NCI-H524 (cell line): ENCODE results near the gene MRTFA.
"Not testable (repeated sequence)": the region's sequence is repeated elsewhere in the genome, so short reads cannot be mapped to it uniquely, and the experiment has no call there.

Experiments
- DNase-seq, 2 experiments: peaks; one replicate each; lab custom pipeline; 2025; lab: John Stamatoyannopoulos, UW

Gene MRTFA

DNA sequence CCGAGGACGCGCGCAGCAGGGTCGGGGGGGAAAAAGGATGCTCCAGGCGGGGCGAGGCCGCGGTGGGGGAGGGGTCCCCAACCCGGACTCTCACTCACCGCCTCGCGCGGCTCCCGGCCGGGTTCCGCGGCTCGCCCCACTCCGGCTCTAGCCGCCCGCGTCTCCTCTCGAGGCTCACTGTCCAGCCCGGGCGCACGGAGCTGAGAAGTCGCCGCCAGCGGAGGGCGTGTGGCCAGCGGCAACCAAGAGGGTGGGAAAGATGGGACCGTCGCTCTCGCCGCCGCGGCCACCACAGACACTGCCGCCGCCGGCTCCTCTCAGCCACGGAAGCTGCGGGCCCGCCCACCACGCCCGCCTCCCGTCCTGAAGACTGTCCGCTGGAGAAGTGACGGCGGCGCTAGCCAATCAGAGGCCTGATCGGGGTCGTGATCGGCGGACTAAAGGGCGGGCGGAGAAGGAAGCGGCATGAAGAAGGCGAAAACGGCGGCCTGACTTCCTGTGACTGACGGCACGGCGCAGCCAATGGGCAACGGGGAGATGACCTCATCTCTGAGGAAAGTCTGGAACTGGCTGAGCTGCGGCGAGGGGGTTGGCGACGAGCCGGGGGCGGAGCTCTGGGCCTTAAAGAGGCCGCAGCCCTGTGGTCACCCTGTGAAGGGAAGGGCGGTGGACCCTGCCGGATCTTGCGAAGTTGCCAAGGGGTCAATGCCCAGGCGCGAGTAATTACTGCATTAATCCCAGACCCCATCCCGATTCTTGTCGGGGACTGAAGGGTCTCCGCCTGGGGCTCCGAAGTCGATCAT lies at the start of gene MRTFA:
MRTFA (minus strand) TSS at position 340 of the 803 bp plus-strand sequence.
- peak; percentile 99 for DNase-seq

DNA sequence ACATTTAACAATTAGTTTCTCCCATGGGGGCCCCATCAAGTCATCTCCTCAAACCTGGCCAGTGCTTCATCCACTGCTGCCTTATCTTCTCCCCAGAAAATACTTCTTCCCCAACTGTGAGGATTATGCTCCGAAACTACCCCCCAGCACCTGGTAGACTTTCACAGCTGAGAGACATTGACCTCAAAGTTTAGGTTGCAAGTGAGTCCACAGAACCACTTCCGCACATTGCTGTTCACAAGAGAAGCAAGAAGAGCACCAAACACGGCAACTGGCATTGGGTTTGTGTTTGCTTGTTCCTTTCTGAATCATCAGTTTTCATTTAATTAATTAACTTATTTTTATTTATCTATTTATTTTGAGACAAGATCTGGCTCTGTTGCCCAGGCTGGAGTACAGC lies 48.9 kb upstream of the MRTFA start:
- DNase-seq = no peak

DNA sequence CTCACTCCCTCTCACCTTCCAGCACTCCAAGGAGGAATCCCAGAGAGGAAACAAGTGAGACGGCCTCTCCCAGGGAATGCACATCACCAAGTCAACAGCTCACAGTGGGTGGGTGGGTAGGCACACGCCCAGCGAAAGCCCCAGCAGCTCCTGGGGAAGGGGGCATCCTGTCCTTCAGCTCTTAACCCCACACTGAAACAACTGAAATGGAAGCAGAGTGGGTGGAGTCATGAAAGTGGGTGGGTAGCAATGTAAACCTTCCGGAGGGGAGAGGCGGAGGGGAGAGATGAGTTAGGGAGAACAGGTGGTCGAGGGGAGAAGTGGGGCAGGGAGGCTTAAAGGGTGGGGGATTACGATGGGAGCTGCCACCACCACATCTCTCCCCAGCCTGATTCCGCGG lies 48.2 kb upstream of the MRTFA start:
- DNase-seq = peak; percentile 78 to 89

DNA sequence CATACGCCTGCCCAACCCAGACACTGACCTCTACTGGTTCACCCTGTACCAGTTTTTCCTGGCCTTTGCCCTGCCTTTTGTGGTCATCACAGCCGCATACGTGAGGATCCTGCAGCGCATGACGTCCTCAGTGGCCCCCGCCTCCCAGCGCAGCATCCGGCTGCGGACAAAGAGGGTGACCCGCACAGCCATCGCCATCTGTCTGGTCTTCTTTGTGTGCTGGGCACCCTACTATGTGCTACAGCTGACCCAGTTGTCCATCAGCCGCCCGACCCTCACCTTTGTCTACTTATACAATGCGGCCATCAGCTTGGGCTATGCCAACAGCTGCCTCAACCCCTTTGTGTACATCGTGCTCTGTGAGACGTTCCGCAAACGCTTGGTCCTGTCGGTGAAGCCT lies 44.9 kb upstream of the MRTFA start:
- DNase-seq = no peak

DNA sequence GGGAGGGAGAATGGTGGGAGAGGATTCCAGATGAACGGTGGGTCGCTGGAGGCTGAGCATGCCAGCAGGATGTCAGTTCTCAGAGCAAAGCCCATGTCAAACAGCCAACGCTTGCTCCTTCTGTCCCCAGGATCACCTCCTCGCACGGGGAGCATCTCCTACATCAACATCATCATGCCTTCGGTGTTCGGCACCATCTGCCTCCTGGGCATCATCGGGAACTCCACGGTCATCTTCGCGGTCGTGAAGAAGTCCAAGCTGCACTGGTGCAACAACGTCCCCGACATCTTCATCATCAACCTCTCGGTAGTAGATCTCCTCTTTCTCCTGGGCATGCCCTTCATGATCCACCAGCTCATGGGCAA lies 44.3 kb upstream of the MRTFA start:
- DNase-seq = no peak

DNA sequence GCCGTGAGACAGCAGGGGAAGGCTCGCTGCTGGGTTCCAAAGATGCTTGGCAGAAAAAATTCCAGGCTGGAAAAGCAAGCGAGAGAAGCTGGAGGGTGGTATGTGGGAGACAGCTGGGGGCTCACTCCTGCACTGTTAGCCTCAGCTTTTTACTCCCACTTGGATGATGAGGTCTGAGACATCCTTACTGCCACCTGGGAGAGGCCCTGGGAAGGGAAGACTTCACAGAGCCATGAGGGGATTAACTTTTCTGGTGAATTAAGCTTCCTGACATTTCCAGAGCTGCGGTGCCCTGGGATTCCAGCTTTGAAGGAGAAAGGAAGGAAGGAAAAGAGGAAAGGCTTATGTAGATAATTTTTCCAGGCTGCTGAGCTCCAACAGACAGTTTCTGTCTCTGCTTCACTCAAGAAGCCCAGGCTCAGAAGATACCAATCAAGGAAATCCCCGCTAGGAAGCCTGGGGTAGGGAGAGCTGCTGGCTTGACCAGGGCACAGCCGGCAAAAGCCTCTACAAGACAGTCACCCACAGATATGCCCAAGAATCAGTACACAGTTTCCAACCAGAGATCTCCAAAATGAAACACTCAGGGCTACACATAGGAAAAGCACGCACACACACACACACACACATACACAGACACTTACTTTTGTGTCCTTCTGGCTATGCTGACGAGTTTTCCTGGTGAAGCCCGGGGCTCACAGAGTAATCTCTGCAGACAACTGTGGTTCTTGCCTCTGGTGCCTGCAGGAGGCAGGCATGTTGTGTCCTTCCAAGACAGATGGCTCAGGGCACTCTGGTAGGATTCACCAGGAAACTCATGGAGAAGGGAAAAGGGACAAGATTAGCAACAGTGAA lies 43.7 kb upstream of the MRTFA start:
- peak; percentile 82 to 93 for DNase-seq

DNA sequence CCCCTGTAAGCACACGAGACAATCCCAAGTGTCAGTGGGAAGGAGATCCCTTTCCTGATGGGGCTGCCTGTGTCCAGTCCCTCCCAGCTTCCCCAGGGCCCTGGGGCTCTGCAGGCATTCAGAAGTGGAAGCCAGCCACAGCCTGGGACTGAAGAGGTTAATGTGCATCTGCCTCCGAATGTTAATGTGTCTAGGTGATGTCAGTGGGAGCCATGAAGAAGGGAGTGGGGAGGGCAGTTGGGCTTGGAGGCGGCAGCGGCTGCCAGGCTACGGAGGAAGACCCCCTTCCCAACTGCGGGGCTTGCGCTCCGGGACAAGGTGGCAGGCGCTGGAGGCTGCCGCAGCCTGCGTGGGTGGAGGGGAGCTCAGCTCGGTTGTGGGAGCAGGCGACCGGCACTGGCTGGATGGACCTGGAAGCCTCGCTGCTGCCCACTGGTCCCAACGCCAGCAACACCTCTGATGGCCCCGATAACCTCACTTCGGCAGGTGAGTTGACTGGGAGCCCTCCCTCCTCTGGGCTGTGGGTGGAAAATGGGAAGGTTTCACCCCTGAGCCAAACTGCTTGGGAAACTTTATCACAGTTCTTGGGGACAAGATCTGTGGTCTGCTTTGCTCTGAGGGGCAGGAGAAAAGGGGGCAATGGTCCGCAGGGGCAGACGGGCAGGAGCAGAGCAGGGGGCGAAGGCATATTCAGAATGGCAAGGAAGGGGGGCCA lies 42.9 kb upstream of the MRTFA start, which contains the start of gene MCHR1:
MCHR1 (plus strand) TSS at position 236 of the 715 bp plus-strand sequence; CDS start at position 405, 169 bp downstream.
- DNase-seq = peak in 1 of 2 experiments; percentile 51

DNA sequence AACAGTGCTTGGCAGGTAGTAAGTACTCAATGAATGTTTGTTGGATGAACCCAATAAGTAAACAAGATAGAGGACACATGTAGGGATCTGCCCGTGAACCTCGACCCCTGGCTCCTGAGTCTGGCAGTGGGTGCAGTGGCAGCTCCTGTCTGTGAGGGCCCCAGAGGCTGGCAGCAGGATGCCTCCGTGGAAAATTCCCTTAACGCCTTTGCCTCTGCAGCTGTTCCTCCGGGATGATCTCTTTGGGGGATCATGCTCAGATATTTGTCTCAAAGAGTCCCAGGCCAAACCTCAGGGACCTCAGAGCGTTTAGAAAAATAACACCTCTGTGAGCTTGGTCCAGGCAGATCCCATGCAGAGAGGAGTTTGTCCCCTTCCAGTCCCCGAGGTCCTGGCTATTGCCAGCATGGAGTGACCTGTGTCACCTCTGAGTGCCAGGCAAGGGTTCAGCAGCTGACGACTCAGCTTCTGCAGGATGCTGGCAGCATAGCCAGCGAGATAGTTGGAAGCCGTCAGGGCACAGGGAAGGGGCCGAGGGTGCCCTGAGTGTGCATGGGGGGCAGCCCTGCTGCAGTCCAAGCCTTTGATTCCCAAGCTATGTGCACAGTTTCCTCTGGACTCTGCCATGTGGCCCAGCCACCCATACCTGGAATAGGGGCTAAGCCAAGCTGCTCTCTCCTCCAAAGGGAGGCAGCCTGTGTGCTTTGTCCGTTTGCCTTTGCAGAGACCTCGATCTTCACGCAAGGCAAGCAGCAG lies 42.2 kb upstream of the MRTFA start:
- DNase-seq = peak in 1 of 2 experiments; percentile 37

DNA sequence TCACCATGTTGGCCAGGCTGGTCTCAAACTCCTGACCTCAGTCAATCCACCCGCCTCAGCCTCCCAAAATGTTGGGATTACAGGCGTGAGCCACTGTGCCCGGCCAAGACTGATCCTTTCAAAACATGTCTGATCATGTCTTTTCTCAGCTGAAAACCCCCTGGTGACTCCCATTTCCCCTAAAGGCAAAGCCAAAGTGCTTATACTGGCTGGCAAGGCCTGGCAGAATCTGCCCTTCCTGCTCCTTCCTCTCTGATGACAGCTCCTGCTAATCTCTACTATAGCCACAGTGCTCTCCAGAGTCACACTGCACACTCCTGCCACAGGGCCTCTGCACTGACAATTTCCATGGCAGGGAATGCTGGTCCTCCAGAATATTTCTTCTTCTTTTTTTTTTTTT lies 40.1 kb upstream of the MRTFA start:
- DNase-seq = no peak

DNA sequence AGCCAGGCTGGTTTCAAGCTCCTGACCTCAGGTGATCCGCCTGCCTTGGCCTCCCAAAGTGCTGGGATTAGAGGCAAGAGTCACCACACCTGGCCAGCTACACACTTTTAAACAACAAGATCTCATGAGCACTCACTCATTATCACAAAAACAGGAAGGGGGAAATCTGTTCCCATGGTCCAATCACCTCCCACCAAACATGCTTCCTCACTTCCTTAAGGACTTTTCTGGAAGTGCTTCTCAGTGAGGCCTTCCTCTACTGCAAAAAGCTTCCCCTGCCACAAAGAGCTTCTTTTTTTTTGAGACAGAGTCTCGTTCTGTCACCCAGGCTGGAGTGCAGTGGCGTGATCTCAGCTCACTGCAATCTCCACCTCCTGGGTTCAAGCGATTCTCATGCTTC lies 39.6 kb upstream of the MRTFA start:
- not testable (repeated sequence) for DNase-seq

DNA sequence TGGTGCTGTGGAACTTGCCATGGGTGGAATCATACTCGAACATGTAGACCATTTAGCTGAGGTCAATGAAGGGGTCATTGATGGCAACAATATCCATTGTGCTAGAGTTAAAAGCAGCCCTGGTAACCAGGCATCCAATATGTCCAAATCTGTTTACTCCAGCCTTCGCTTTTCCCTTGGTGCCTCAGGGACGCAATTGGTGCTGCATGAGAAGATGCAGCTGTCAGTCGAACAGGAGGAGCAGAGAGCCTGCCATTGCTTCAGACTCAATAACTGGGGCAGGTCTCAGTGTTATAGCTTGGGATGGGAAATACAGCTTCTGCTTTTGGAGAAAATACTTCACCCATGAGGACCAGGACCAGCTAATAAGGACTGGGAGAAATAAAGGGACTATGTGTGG lies 37.8 kb upstream of the MRTFA start:
- DNase-seq = no peak

DNA sequence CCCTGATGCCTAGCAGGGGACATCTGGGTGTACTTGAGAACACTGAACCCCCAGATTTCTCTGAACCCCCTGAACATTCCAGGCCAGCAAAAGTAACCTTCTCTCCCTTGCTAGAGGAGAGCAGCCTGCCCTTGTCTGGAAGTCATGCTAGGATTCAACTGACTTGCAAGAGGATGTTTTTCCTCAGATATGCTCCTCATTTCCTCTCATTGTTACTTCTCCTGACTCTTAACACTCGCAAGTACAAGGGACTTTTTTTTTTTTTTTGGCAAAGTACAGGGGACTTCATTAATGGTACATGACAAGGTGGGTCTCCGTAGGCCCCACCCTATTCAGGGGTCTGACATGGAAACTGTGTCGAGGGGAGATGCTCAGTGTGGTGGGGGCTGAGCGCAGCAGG lies 36.5 kb upstream of the MRTFA start:
- no peak for DNase-seq

DNA sequence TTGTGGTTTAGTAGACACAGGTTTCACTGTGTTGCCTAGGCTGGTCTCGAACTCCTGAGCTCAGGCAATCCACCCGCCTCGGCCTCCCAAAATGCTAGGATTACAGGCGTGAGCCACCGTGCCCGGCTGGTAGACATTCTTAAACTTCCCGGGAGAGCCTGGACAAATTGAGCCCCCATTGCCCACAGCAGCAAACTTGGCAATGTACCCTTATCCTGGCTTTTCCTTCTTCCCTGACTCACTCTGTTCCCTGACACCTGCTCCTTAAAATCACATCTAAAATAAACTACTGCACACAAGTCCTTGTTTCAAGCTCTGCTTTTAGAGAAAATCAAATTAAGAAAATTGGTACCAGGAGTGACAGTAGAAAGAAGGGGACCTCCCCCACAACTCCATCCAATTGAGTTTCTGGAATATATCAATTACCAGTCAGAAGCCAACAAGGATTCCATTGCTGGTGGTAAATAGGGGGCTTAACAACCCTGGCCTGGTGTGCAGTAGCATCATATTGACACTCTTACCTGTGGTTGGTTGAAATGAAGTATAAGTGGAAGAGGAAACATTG lies 35.4 kb upstream of the MRTFA start:
- no peak for DNase-seq

DNA sequence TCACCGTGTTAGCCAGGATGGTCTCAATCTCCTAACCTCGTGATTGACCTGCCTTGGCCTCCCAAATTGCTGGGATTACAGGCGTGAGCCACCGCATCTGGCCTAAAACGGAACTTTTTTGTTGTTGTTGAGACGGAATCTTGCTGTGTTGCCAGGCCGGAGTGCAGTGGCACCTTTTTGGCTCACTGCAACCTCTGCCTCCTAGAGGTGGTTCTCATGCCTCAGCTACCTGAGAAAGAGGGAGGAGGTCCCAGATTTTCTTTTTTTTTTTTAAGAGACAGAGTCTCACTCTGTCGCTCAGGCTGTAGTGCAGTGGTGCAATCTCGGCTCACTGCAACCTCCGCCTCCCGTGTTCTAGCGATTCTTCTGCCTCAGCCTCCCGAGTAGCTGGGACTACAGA lies 34.9 kb upstream of the MRTFA start:
- DNase-seq = no peak

DNA sequence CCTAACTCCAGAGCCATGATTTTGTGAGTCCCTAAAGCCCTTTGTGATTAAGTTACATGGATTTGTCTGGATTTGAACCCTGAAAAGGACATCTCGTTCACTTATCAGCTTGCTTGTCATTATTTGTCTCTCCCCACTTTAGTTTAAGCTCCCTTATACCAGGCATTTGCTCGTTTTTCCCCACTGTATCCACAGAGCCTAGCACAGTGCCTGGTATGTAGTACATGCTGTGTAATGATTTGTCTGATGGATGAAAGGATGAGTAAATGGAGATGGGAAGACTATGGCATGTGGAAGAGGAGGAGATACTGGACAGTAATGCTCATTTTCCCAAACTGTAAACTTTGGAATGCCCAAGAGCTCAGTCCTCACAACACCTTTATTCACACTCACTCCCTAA lies 33.5 kb upstream of the MRTFA start:
- no peak for DNase-seq

DNA sequence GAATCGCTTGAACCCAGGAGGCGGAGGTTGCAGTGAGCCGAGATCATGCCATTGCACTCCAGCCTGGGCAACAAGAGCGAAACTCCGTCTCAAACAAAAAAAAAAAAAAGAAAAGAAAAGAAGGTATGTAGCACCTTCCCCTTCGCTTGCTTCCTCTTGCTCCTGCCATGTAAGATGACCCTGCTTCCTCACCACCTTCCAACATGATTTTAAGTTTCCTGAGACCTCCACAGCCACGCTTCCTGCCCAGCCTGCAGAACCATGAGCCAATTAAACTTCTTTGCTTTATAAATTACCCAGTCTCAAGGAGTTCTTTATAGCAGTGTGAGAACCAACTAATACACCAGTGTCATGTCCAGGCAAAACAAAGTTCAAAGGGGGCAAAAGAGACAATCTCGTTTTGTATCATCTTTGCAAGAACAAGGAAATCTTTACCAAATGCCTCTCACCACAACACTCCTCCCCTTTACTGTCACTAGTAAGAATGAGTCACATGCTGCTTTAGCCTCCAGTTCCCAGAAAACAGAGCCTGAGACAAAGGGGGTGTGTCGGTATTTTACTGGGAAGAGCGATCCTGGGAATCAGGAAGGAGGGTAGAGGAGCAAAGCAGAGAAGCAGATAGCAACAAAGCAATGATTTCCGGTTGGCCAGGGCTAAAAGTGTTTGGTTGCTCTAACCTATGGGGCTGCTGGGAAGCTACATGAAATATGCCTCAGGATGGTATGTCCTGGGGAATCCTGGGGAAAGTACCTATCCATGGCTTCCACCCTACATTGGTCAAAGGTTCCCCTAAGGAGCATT lies 32.3 kb upstream of the MRTFA start:
- DNase-seq = no peak

DNA sequence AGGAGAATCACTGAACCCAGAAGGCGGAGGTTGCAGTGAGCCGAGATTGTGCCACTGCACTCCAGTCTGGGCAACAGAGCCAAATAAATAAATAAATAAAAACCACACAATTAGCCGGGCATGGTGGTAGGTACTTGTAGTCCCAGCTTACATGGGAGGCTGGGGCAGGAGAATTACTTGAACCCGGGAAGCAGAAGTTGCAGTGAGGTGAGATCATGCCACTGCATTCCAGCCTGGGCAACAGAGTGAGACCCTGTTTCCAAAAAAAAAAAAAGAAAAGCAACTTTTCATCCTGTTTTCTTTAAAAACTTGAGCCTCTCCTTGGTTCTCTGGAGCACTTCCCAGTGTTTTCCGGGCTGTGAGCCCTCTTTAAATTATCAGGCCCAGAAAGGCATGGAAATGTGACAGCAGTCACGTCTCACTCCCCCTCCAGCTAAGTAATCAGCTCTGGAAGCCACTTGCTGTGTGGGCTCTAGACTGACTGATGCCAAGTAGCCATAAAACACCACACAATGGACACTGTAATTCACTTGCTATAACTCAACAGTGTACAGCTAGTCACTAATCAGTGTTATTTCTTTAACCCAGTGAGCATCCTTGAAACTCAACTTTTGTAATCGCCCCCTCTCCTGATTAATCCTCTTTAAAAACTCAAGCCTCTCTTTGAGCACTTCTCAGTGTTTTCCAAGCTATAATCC lies 29.8 kb upstream of the MRTFA start:
- peak; percentile 43 to 93 for DNase-seq

DNA sequence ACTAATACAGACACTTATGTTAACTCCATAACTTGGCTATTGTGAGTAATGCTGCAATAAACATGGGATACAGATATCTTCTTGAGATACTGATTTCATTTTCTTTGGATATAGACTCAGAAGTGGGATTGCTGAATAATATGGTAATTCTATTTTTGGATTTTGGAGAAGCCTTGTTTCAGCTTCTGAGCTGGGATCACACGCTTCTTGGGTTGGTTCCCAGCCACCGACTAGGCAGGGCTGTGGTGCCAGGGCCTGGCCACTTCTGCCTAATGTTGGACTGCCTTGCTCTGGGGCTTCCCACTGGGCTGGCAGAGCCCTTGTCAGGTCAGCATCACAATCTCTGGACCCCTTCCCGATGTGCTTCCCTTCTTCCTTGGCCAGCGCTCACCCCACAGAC lies 28.8 kb upstream of the MRTFA start:
- no peak for DNase-seq

DNA sequence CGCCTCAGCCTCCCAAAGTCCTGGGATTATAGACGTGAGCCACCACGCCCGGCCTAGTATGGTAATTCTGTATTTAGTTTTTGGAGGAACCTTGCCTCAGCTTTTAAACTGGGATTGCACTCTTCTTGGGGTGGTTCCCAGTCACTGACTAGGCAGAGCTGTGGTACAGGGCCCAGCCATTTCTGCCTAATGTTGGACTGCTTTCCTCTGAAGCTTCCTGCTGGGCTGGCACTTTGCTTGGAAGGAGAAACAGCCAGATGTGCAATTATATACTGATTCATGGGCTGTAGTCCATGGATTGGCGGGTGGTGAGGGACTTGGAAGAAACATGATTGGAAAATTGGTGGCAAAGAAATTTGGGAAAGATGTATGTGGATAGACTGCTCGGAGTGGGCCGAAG lies 25.2 kb upstream of the MRTFA start:
- no peak for DNase-seq

DNA sequence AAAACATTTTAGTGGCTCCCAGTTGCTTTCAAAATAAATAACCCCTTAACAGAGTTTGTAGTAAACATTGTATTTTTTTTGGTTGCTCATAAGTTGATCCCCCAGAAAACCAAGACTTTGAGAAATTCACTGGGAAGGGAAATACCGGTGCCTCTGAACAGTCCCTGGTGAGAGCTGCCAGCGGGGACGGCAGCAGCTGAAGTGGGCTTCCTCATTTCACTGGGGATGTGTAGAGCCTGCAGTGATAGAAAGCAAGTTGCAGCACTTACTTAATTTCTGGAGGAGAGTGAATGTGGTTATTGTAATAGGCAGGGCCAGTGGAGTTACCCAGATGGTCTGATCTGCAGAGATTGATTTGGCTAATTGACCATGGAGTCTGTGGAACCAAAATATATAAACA lies 24.2 kb upstream of the MRTFA start:
- peak in 1 of 2 experiments; percentile 27 for DNase-seq
